H9 (cell line): Measurements from ENCODE around the gene MEIOSIN. TPM values are rescaled to one million over a fixed set of nuclear protein-coding genes. Genes with fewer than 3 reads are reported as not detected.
"Not testable (repeated sequence)": the region's sequence is repeated elsewhere in the genome, so short reads cannot be mapped to it uniquely, and the experiment has no call there.

ENCODE experiments used
- DNase-seq: peaks from one replicate; pipeline ENCODE4 v3.0.0-alpha.2; 2017
- H2AFZ ChIP-seq: one replicate; pipeline ENCODE4 v1.6.1; 2013; ENCODE audit warnings: mild to moderate bottlenecking, low read length, control low read depth, moderate library complexity
- H2AK5ac ChIP-seq: 2 replicates; pipeline ENCODE4 v1.6.1; 2013; ENCODE audit warnings: low read length, control low read depth, mixed read lengths; ENCODE audit not compliant: insufficient read length
- H2BK120ac ChIP-seq: one replicate; pipeline ENCODE4 v1.6.1; 2013; ENCODE audit warnings: low read depth, mild to moderate bottlenecking, low read length, control low read depth, inconsistent platforms; ENCODE audit not compliant: poor library complexity, severe bottlenecking
- H2BK12ac ChIP-seq: 2 replicates; pipeline ENCODE4 v1.6.1; 2013; ENCODE audit warnings: low read length, control low read depth, mixed read lengths, low read depth; ENCODE audit not compliant: insufficient read length
- H2BK15ac ChIP-seq: 2 replicates; pipeline ENCODE4 v1.6.1; 2013; ENCODE audit warnings: low read depth, low read length, control low read depth
- H2BK20ac ChIP-seq: one replicate; pipeline ENCODE4 v1.6.1; 2013; ENCODE audit warnings: low read depth, mild to moderate bottlenecking, low read length, control low read depth, inconsistent platforms; ENCODE audit not compliant: poor library complexity, severe bottlenecking
- H2BK5ac ChIP-seq: 2 replicates; pipeline ENCODE4 v1.6.1; 2013; ENCODE audit warnings: low read length, control low read depth, mixed read lengths; ENCODE audit not compliant: insufficient read length
- H3K14ac ChIP-seq: 2 replicates; pipeline ENCODE4 v1.6.1; 2013; ENCODE audit warnings: low read length, control low read depth; ENCODE audit not compliant: insufficient read depth
- H3K18ac ChIP-seq: 2 replicates; pipeline ENCODE4 v1.6.1; 2013; ENCODE audit warnings: low read depth, mild to moderate bottlenecking, mixed read lengths, low read length, control low read depth; ENCODE audit not compliant: insufficient read length
- H3K23ac ChIP-seq: 2 replicates; pipeline ENCODE4 v1.6.1; 2013; ENCODE audit warnings: low read length, control low read depth, mixed read lengths, low read depth; ENCODE audit not compliant: insufficient read length
- H3K23me2 ChIP-seq: 2 replicates; pipeline ENCODE4 v1.6.1; 2013; ENCODE audit warnings: low read depth, mild to moderate bottlenecking, mixed read lengths, low read length, control low read depth; ENCODE audit not compliant: insufficient read length, poor library complexity, severe bottlenecking
- H3K27ac ChIP-seq: 2 replicates; pipeline ENCODE4 v1.5.1; 2013; ENCODE audit warnings: low read length, control low read depth, mixed read lengths, low read depth; ENCODE audit not compliant: insufficient read length
- H3K27me3 ChIP-seq: 2 replicates; pipeline ENCODE4 v1.6.1; 2013; ENCODE audit warnings: low read length, control low read depth, inconsistent platforms; ENCODE audit not compliant: insufficient read depth
- H3K4ac ChIP-seq: 2 replicates; pipeline ENCODE4 v1.6.1; 2013; ENCODE audit warnings: low read depth, mild to moderate bottlenecking, control low read depth, inconsistent platforms, low read length, moderate library complexity
- H3K4me1 ChIP-seq: 2 replicates; pipeline ENCODE4 v1.6.1; 2013; ENCODE audit warnings: low read length, control low read depth, inconsistent platforms; ENCODE audit not compliant: insufficient read depth
- H3K4me2 ChIP-seq: 2 replicates; pipeline ENCODE4 v1.6.1; 2013; ENCODE audit warnings: low read length, control low read depth, mixed read lengths; ENCODE audit not compliant: insufficient read length, insufficient read depth
- H3K56ac ChIP-seq: 2 replicates; pipeline ENCODE4 v1.6.1; 2013; ENCODE audit warnings: low read depth, mild to moderate bottlenecking, mixed read lengths, low read length, control low read depth; ENCODE audit not compliant: insufficient read length
- H3K79me1 ChIP-seq: 2 replicates; pipeline ENCODE4 v1.6.1; 2013; ENCODE audit warnings: low read depth, mild to moderate bottlenecking, moderate library complexity, low read length, control low read depth, inconsistent platforms; ENCODE audit not compliant: insufficient read depth, poor library complexity, severe bottlenecking
- H3K79me2 ChIP-seq: 2 replicates; pipeline ENCODE4 v1.6.1; 2013; ENCODE audit warnings: low read length, control low read depth, inconsistent platforms; ENCODE audit not compliant: insufficient read depth
- H3K9ac ChIP-seq: 2 replicates; pipeline ENCODE4 v1.6.1; 2013; ENCODE audit warnings: low read length, control low read depth, mixed read lengths; ENCODE audit not compliant: insufficient read length; ENCODE audit errors: extremely low read depth
- H3K9me3 ChIP-seq: one replicate; pipeline ENCODE4 v1.6.1; 2013; ENCODE audit warnings: low read depth, low read length, inconsistent platforms; ENCODE audit not compliant: control insufficient read depth
- H3T11ph ChIP-seq: one replicate; pipeline ENCODE4 v1.6.1; 2013; ENCODE audit warnings: mild to moderate bottlenecking, low read length, control low read depth, inconsistent platforms
- H4K20me1 ChIP-seq: one replicate; pipeline ENCODE4 v1.6.1; 2013; ENCODE audit not compliant: control insufficient read depth, insufficient read length, insufficient read depth
- H4K5ac ChIP-seq: 2 replicates; pipeline ENCODE4 v1.6.1; 2013; ENCODE audit warnings: low read depth, mild to moderate bottlenecking, mixed read lengths, low read length, control low read depth; ENCODE audit not compliant: insufficient read length
- H4K8ac ChIP-seq: replicated peaks from 2 replicates; pipeline ENCODE4 v1.6.1; 2013; ENCODE audit warnings: low read length, control low read depth, mixed read lengths, low read depth; ENCODE audit not compliant: insufficient read length
- H4K91ac ChIP-seq: 2 replicates; pipeline ENCODE4 v1.6.1; 2013; ENCODE audit warnings: low read depth, mild to moderate bottlenecking, moderate library complexity, mixed read lengths, low read length, control low read depth; ENCODE audit not compliant: insufficient read length
- H3K27ac Mint-ChIP-seq, 3 experiments: 2 replicates in 2 of 3; 3 replicates in 1 of 3; pipeline ENCODE4 v1.8.0; 2020 to 2021; ENCODE audit warnings: mixed read lengths in 3 of 3, mild to moderate bottlenecking in 1 of 3, moderate library complexity in 1 of 3
- H3K27me3 Mint-ChIP-seq: 2 replicates; pipeline ENCODE4 v1.8.0; 2021; ENCODE audit warnings: low read depth, mild to moderate bottlenecking, moderate library complexity, mixed read lengths
- H3K36me3 Mint-ChIP-seq, 3 experiments: 2 replicates in 2 of 3; 3 replicates in 1 of 3; pipeline ENCODE4 v1.8.0; 2020 to 2021; ENCODE audit warnings: low read depth in 3 of 3, mixed read lengths in 3 of 3; ENCODE audit not compliant: insufficient read depth in 1 of 3
- H3K4me1 Mint-ChIP-seq, 2 experiments: 2 replicates each; pipeline ENCODE4 v1.8.0; 2020; ENCODE audit warnings: mixed read lengths in 2 of 2
- H3K4me3 Mint-ChIP-seq, 2 experiments: 2 replicates in 1 of 2; 3 replicates in 1 of 2; pipeline ENCODE4 v1.8.0; 2020 to 2021; ENCODE audit warnings: mild to moderate bottlenecking in 2 of 2, mixed read lengths in 2 of 2, moderate library complexity in 1 of 2
- H3K9me3 Mint-ChIP-seq, 2 experiments: 2 replicates in 1 of 2; 3 replicates in 1 of 2; pipeline ENCODE4 v1.8.0; 2020; ENCODE audit warnings: mild to moderate bottlenecking in 2 of 2, mixed read lengths in 2 of 2, moderate library complexity in 1 of 2
- CTCF ChIP-seq: fragments of 200-600 bp; sonication (generic); conservative IDR thresholded peaks from 3 replicates; pipeline ENCODE4 v1.8.0; 2021; ENCODE audit warnings: antibody characterized with exemption, mild to moderate bottlenecking
- WGBS: extraction: QIAGEN DNeasy Blood & Tissue Kit; methylation state at CpG from one replicate; pipeline ENCODE4 v1.1.7; 2013; ENCODE audit warnings: missing lambda C conversion rate, low lambda C conversion rate, mixed read lengths; ENCODE audit not compliant: insufficient read length; ENCODE audit errors: extremely low coverage; 5-methylcytosine and 5-hydroxymethylcytosine counted together
- long read RNA-seq: library from polyadenylated mRNA; unstranded; transcript quantifications from one replicate; pipeline ENCODE4 v2.0.0, GENCODE V29; 2020
- total RNA-seq: library from RNA; stranded (reverse); gene quantifications from 2 replicates; pipeline ENCODE4 v1.2.1, GENCODE V29; 2021

MEIOSIN gene
- 0.07 TPM in 1 of 2 replicates, not detected in the other for total RNA-seq
- long read RNA-seq, partial matches to known transcripts, result 1 of 4 reads
- long read RNA-seq, other reads (novel, unspliced or antisense), result 3 of 4 reads

- H2BK15ac ChIP-seq, result no peak within 1 kb of the TSS
- no peaks in the 10 kb centered on the region; the same call in 1 of the 2 replicates for H3K27me3 ChIP-seq
- no peak for DNase-seq
- H4K91ac ChIP-seq, result no peak within 1 kb of the TSS
- H4K5ac ChIP-seq, result no peak within 1 kb of the TSS
- H3K23ac ChIP-seq, result no peak within 1 kb of the TSS
- no peak within 1 kb of the TSS for H3K4me2 ChIP-seq
- H3K23me2 ChIP-seq, result no peaks in the 10 kb centered on the region
- no peak within 1 kb of the TSS for H2AFZ ChIP-seq
- no peak within 1 kb of the TSS for H3K14ac ChIP-seq
- Mint-ChIP-seq H3K36me3 (no peaks in the 10 kb centered on the region), H3K4me1 (peaks cover 10 to 15% of the 10 kb centered on the region in 2 experiments), H3K4me3 (no peak within 1 kb of the TSS), H3K27ac (no peak within 1 kb of the TSS), H3K9me3 (no peaks in the 10 kb centered on the region), H3K27me3 (peaks cover 2% of the 10 kb centered on the region)
- no peak within 1 kb of the TSS for H3K56ac ChIP-seq
- no peak within 1 kb of the TSS for H2BK120ac ChIP-seq
- H2BK12ac ChIP-seq, result no peak within 1 kb of the TSS
- no peaks in the 10 kb centered on the region; the same call in 1 of the 2 replicates for H3K4me1 ChIP-seq
- no peaks in the 10 kb centered on the region for H3K9me3 ChIP-seq
- H3K9ac ChIP-seq, result no peak within 1 kb of the TSS
- WGBS, result no CpG with 5 or more reads among the region's 59 CpGs
- no peak within 1 kb of the TSS for H3K18ac ChIP-seq
- H3T11ph ChIP-seq, result no peak within 1 kb of the TSS
- H4K8ac ChIP-seq, result no peak within 1 kb of the TSS
- no peak within 1 kb of the TSS for H2BK5ac ChIP-seq
- no peak within 1 kb of the TSS for H3K27ac ChIP-seq
- no peaks in the 10 kb centered on the region for H4K20me1 ChIP-seq
- no peaks in the 10 kb centered on the region; the same call in 1 of the 2 replicates for H3K79me2 ChIP-seq
- H2BK20ac ChIP-seq, result no peak within 1 kb of the TSS
- H2AK5ac ChIP-seq, result no peak within 1 kb of the TSS
- no peak within 1 kb of the TSS for H3K4ac ChIP-seq
- H3K79me1 ChIP-seq, result peaks cover 2% of the 10 kb centered on the region
- no peak for TF ChIP-seq CTCF
These were observed at the start of gene MEIOSIN for GRCh38 chr19:45733160-45733810. TSS of gene MEIOSIN (plus strand) at chr19:45733439. CDS start at chr19:45735377, 1,938 bp downstream.

GRCh38 chr19:45685045-45685444 lies 48.2 kb upstream of the MEIOSIN start:
- not testable (repeated sequence) for H2BK15ac ChIP-seq, H2AK5ac ChIP-seq, H2BK120ac ChIP-seq, DNase-seq, H3K4me1 ChIP-seq, H2AFZ ChIP-seq, H4K91ac ChIP-seq, H3K18ac ChIP-seq, H2BK12ac ChIP-seq, H3K4me3 Mint-ChIP-seq, H3K79me1 ChIP-seq, H3T11ph ChIP-seq, H3K79me2 ChIP-seq, H3K9me3 ChIP-seq, H3K9me3 Mint-ChIP-seq, H3K56ac ChIP-seq, H2BK5ac ChIP-seq, H2BK20ac ChIP-seq, H3K23me2 ChIP-seq, H4K8ac ChIP-seq, H3K23ac ChIP-seq, H3K4me2 ChIP-seq, H4K5ac ChIP-seq, H3K27me3 ChIP-seq, H3K4ac ChIP-seq, H3K27ac ChIP-seq, H3K14ac ChIP-seq, H4K20me1 ChIP-seq, H3K9ac ChIP-seq, H3K27ac Mint-ChIP-seq, H3K4me1 Mint-ChIP-seq
- H3K36me3 Mint-ChIP-seq, result peaks cover 33 to 51% (median 49%) of the 10 kb centered on the region in 3 experiments; a peak in 6 of 7 replicates
- H3K27me3 Mint-ChIP-seq, result peaks cover 11% of the 10 kb centered on the region
- WGBS, result no CpG with 5 or more reads among the region's 11 CpGs
